ENCODE data around the gene RBPJL.

- TF ChIP-seq POLR2A (IDR thresholded peaks at IDR 0.05) (no peak), CTCF (IDR thresholded peaks at IDR 0.05) (no peak)
Observed at GRCh38 chr20:45341939-45342854, 35.6 kb downstream of the RBPJL start.

Measured in testis (tissue), 2 donors.